A549 (cell line): ENCODE data around the gene PM20D1.

Source experiments
- CBX8 ChIP-seq: fragments of 200-600 bp; sonication (generic); IDR thresholded peaks from 2 replicates; pipeline ENCODE4 v1.6.1; 2016
- CEBPB ChIP-seq, 2 experiments: fragments of >200 bp in 1 of 2; sonication (Bioruptor Twin) in 1 of 2; formaldehyde crosslinking in 1 of 2; IDR thresholded peaks; 2 replicates each; pipeline ENCODE4 v1.6.1; 2012 to 2016
- HOXA7 ChIP-seq: fragments of 250-450 bp; sonication (Bioruptor Pico); IDR thresholded peaks from 2 replicates; pipeline ENCODE4 v1.5.0; 2020; ENCODE audit warnings: mild to moderate bottlenecking, moderate library complexity
- JUN ChIP-seq, 2 experiments: fragments of >200 bp; sonication (Bioruptor Twin); formaldehyde crosslinking; IDR thresholded peaks; 2 replicates in 1 of 2; 3 replicates in 1 of 2; pipeline ENCODE4 v1.6.1; 2016 to 2017
- KDM1A ChIP-seq: fragments of 200-600 bp; sonication (generic); IDR thresholded peaks from 2 replicates; pipeline ENCODE4 v1.6.1; 2016; ENCODE audit warnings: low read depth, mild to moderate bottlenecking
- MAFK ChIP-seq: fragments of 450-650 bp; IDR thresholded peaks from 2 replicates; pipeline ENCODE4 v1.6.1; 2014; ENCODE audit not compliant: partially characterized antibody
- MYC ChIP-seq: IDR thresholded peaks from 2 replicates; pipeline ENCODE4 v1.6.1; 2012; ENCODE audit warnings: mild to moderate bottlenecking, inconsistent platforms, low read length, improper control_type of control experiment, borderline replicate concordance
- POLR2A ChIP-seq: IDR thresholded peaks from 2 replicates; pipeline ENCODE4 v1.6.1; 2012; ENCODE audit warnings: mild to moderate bottlenecking, low read length
- TF ChIP-seq, protein P1 (sequence below): fragments of >200 bp; sonication (Bioruptor Twin); formaldehyde crosslinking; IDR thresholded peaks from 3 replicates; pipeline ENCODE4 v1.5.1; 2016
- TF ChIP-seq, protein P2 (sequence below): IDR thresholded peaks from 2 replicates; pipeline ENCODE4 v1.6.1; 2012
- TF ChIP-seq, protein P3 (sequence below): IDR thresholded peaks from 2 replicates; pipeline ENCODE4 v1.6.1; 2012

GRCh38 chr1:205858141-205858961, 8.4 kb upstream of the PM20D1 start:
- TF ChIP-seq CBX8: no peak
- TF ChIP-seq, protein P1, sequence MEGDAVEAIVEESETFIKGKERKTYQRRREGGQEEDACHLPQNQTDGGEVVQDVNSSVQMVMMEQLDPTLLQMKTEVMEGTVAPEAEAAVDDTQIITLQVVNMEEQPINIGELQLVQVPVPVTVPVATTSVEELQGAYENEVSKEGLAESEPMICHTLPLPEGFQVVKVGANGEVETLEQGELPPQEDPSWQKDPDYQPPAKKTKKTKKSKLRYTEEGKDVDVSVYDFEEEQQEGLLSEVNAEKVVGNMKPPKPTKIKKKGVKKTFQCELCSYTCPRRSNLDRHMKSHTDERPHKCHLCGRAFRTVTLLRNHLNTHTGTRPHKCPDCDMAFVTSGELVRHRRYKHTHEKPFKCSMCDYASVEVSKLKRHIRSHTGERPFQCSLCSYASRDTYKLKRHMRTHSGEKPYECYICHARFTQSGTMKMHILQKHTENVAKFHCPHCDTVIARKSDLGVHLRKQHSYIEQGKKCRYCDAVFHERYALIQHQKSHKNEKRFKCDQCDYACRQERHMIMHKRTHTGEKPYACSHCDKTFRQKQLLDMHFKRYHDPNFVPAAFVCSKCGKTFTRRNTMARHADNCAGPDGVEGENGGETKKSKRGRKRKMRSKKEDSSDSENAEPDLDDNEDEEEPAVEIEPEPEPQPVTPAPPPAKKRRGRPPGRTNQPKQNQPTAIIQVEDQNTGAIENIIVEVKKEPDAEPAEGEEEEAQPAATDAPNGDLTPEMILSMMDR: no peak
- TF ChIP-seq, protein P2, sequence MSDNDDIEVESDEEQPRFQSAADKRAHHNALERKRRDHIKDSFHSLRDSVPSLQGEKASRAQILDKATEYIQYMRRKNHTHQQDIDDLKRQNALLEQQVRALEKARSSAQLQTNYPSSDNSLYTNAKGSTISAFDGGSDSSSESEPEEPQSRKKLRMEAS: no peak
- TF ChIP-seq POLR2A: no peak
- no peak for TF ChIP-seq MAFK
- no peak for TF ChIP-seq MYC
- no peak for TF ChIP-seq CEBPB (IDR thresholded peaks at IDR 0.05)
- TF ChIP-seq, protein P3, sequence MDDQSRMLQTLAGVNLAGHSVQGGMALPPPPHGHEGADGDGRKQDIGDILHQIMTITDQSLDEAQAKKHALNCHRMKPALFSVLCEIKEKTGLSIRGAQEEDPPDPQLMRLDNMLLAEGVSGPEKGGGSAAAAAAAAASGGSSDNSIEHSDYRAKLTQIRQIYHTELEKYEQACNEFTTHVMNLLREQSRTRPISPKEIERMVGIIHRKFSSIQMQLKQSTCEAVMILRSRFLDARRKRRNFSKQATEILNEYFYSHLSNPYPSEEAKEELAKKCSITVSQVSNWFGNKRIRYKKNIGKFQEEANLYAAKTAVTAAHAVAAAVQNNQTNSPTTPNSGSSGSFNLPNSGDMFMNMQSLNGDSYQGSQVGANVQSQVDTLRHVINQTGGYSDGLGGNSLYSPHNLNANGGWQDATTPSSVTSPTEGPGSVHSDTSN: no peak
- no peak for TF ChIP-seq HOXA7 (CRISPR knock-in tag)
- no peak for TF ChIP-seq KDM1A
- TF ChIP-seq JUN (IDR thresholded peaks at IDR 0.05): no peak
